Prostate gland (tissue), 2 donors: ENCODE data around the gene KIF21B. TPM values are rescaled to one million over a fixed set of nuclear protein-coding genes. Genes with fewer than 3 reads are reported as not detected.
A peak's percentile ranks its signal among the peaks of the same experiment; 100 is the strongest.

Experiments used
- DNase-seq: peaks from one replicate; pipeline ENCODE4 v3.0.0-alpha.2; 2019; ENCODE audit warnings: low spot score
- H3K27ac ChIP-seq, 2 donors: fragments of 200-600 bp; sonication (generic); 2 replicates each; pipeline ENCODE4 v1.5.1; 2017 to 2019
- H3K27me3 ChIP-seq: fragments of 200-600 bp; sonication (generic); replicated peaks from 2 replicates; pipeline ENCODE4 v1.5.1; 2019; ENCODE audit not compliant: insufficient read depth
- H3K36me3 ChIP-seq, 2 donors: fragments of 200-600 bp; sonication (generic); 1 replicate in 1 of 2; 2 replicates in 1 of 2; pipeline versions ENCODE4 v1.5.1 to v1.8.1; 2017 to 2019
- H3K4me1 ChIP-seq: fragments of 200-600 bp; sonication (generic); replicated peaks from 2 replicates; pipeline ENCODE4 v1.5.1; 2019
- H3K4me3 ChIP-seq, 2 donors: fragments of 200-600 bp; sonication (generic); 2 replicates each; pipeline ENCODE4 v1.5.1; 2017 to 2019
- H3K9me3 ChIP-seq: fragments of 200-600 bp; sonication (generic); 2 replicates; pipeline ENCODE4 v1.5.1; 2017
- CTCF ChIP-seq, 4 experiments: fragments of 200-600 bp in 2 of 4; fragments of 450-650 bp in 2 of 4; sonication (generic) in 2 of 4; IDR thresholded peaks; 1 replicate in 3 of 4; 2 replicates in 1 of 4; pipeline ENCODE4 v1.5.1; 2016 to 2019; ENCODE audit warnings: antibody characterized with exemption in 4 of 4, mild to moderate bottlenecking in 2 of 4, moderate library complexity in 2 of 4
- POLR2A ChIP-seq: fragments of 450-650 bp; IDR thresholded peaks from one replicate; pipeline ENCODE4 v1.6.1; 2016; ENCODE audit warnings: antibody characterized with exemption, mild to moderate bottlenecking
- POLR2AphosphoS5 ChIP-seq: sonication (generic); formaldehyde crosslinking; IDR thresholded peaks from one replicate; pipeline ENCODE4 v1.6.1; 2017; ENCODE audit warnings: antibody characterized with exemption
- WGBS: methylation state at CpG from one replicate; pipeline ENCODE4 v1.1.5; 2018; 5-methylcytosine and 5-hydroxymethylcytosine counted together
- intact Hi-C: fragments of 100-400 bp; cut with DNase I; formaldehyde crosslinking; loops from one replicate; pipeline ENCODE4 v1.14.2; 2022
- total RNA-seq, 2 donors: library from RNA; depleted of rRNA; stranded (reverse); fragments of >200 nt; gene quantifications; one replicate each; pipeline ENCODE4 v1.1.0, GENCODE V29; 2016

Gene KIF21B
- 10 to 100 TPM in 1 of 2 donors, under 1 TPM in 1; 0.46 to 10.5 TPM for total RNA-seq

- no peak within 1 kb of the TSS for H3K27ac ChIP-seq
- no peak for TF ChIP-seq POLR2A
- no peak for TF ChIP-seq CTCF (IDR thresholded peaks at IDR 0.05)
- TF ChIP-seq POLR2AphosphoS5 = no peak
Observed at GRCh38 chr1:201023517-201023902, at the start of gene KIF21B. KIF21B (minus strand) TSS chr1:201023714; CDS start chr1:201023383, 331 bp downstream.

GRCh38 chr1:201072922-201073321 lies 49.4 kb upstream of the KIF21B start:
- H3K4me3 ChIP-seq = no peak overlapping the region
- no peaks in the 10 kb centered on the region for H3K4me1 ChIP-seq
- H3K27ac ChIP-seq = no peak overlapping the region
- H3K36me3 ChIP-seq = no peaks in the 10 kb centered on the region
- DNase-seq = no peak
- intact Hi-C loops = no loop called here
- WGBS = 89% methylated on average over 6 of the region's 6 CpGs
- H3K9me3 ChIP-seq = no peaks in the 10 kb centered on the region
- no peak for TF ChIP-seq CTCF (IDR thresholded peaks at IDR 0.05)
- TF ChIP-seq POLR2A = no peak
- TF ChIP-seq POLR2AphosphoS5 = no peak
- no peaks in the 10 kb centered on the region for H3K27me3 ChIP-seq

More at GRCh38 chr1:201023517-201023902, at the start of gene KIF21B:
- no peaks in the 10 kb centered on the region for H3K9me3 ChIP-seq
- DNase-seq = peak; percentile 63
- H3K4me3 ChIP-seq = peak within 1 kb of the TSS; percentile 31 to 40
- peaks cover 5% of the 10 kb centered on the region for H3K4me1 ChIP-seq
- intact Hi-C loops = no loop called here
- no peaks in the 10 kb centered on the region for H3K27me3 ChIP-seq
- 0% methylated on average over 1 of the region's 53 CpGs for WGBS
- no peaks in the 10 kb centered on the region for H3K36me3 ChIP-seq

- intact Hi-C loops = no loop called here
- H3K36me3 ChIP-seq = no peaks in the 10 kb centered on the region
- DNase-seq = no peak
- no peaks in the 10 kb centered on the region for H3K4me1 ChIP-seq
- 54% methylated on average over 5 of the region's 5 CpGs for WGBS
- H3K27me3 ChIP-seq = no peaks in the 10 kb centered on the region
- H3K4me3 ChIP-seq = no peak overlapping the region
- H3K27ac ChIP-seq = no peak overlapping the region
- H3K9me3 ChIP-seq = no peaks in the 10 kb centered on the region
- no peak for TF ChIP-seq POLR2AphosphoS5
- no peak for TF ChIP-seq POLR2A
- no peak for TF ChIP-seq CTCF (IDR thresholded peaks at IDR 0.05)
Observed at GRCh38 chr1:201072149-201072548, 48.6 kb upstream of the KIF21B start.

- TF ChIP-seq POLR2A = no peak
- TF ChIP-seq POLR2AphosphoS5 = no peak
- no peak for TF ChIP-seq CTCF (IDR thresholded peaks at IDR 0.05)
- no peaks in the 10 kb centered on the region for H3K9me3 ChIP-seq
- H3K27ac ChIP-seq = no peak overlapping the region
- no peak overlapping the region for H3K4me3 ChIP-seq
- no peak for DNase-seq
- intact Hi-C loops = no loop called here
- no peaks in the 10 kb centered on the region for H3K4me1 ChIP-seq
- 85% methylated on average over 3 of the region's 3 CpGs for WGBS
- H3K36me3 ChIP-seq = no peaks in the 10 kb centered on the region
- H3K27me3 ChIP-seq = no peaks in the 10 kb centered on the region
Observed at GRCh38 chr1:201069636-201070035, 46.1 kb upstream of the KIF21B start.

- no peak for TF ChIP-seq POLR2AphosphoS5
- no peak for TF ChIP-seq CTCF (IDR thresholded peaks at IDR 0.05)
Observed at GRCh38 chr1:201068976-201069375, 45.5 kb upstream of the KIF21B start.

More at GRCh38 chr1:201068976-201069375, 45.5 kb upstream of the KIF21B start:
- no peak for DNase-seq
- intact Hi-C loops = no loop called here
- H3K36me3 ChIP-seq = no peaks in the 10 kb centered on the region
- H3K4me1 ChIP-seq = no peaks in the 10 kb centered on the region
- WGBS = 51% methylated on average over 4 of the region's 4 CpGs
- H3K9me3 ChIP-seq = no peaks in the 10 kb centered on the region
- H3K27ac ChIP-seq = no peak overlapping the region
- no peaks in the 10 kb centered on the region for H3K27me3 ChIP-seq
- H3K4me3 ChIP-seq = no peak overlapping the region
